SK-N-SH (cell line): ENCODE data around the gene MAML3.

Source experiments
- CHD2 ChIP-seq: fragments of 150-350 bp; IDR thresholded peaks from 2 replicates; pipeline ENCODE4 v1.6.1; 2018; ENCODE audit warnings: low read length; ENCODE audit not compliant: partially characterized antibody
- EP300 ChIP-seq, 2 experiments: IDR thresholded peaks; 2 replicates each; pipeline versions ENCODE4 v1.4.0 to v1.6.1; 2012; ENCODE audit warnings: borderline replicate concordance in 1 of 2, low read depth in 1 of 2, low read length in 1 of 2
- FOXJ3 ChIP-seq: sonication (generic); formaldehyde crosslinking; IDR thresholded peaks from 2 replicates; pipeline ENCODE4 v1.5.1; 2020; ENCODE audit warnings: mild to moderate bottlenecking, missing genetic modification reagents
- FOXM1 ChIP-seq: IDR thresholded peaks from 2 replicates; pipeline ENCODE4 v1.4.0; 2012; ENCODE audit warnings: low read depth, mild to moderate bottlenecking
- JUND ChIP-seq: IDR thresholded peaks from 2 replicates; pipeline ENCODE4 v1.4.0; 2012
- MAX ChIP-seq: IDR thresholded peaks from 2 replicates; pipeline ENCODE4 v1.4.0; 2012; ENCODE audit warnings: low read depth
- NRF1 ChIP-seq: IDR thresholded peaks from 2 replicates; pipeline ENCODE4 v1.6.1; 2012; ENCODE audit warnings: low read depth, mild to moderate bottlenecking, low read length
- POLR2AphosphoS5 ChIP-seq: IDR thresholded peaks from 2 replicates; pipeline ENCODE4 v1.6.1; 2012; ENCODE audit warnings: low read depth, low read length
- RXRA ChIP-seq: IDR thresholded peaks from 2 replicates; pipeline ENCODE4 v1.4.0; 2012; ENCODE audit warnings: low read depth, mild to moderate bottlenecking, borderline replicate concordance
- SIN3A ChIP-seq: IDR thresholded peaks from 2 replicates; pipeline ENCODE4 v1.6.1; 2012; ENCODE audit warnings: low read depth, mild to moderate bottlenecking, low read length, moderate library complexity, borderline replicate concordance
- USF2 ChIP-seq: fragments of 150-350 bp; IDR thresholded peaks from 2 replicates; pipeline ENCODE4 v1.6.1; 2017; ENCODE audit warnings: antibody characterized with exemption, low read length, low read depth, borderline replicate concordance
- YY1 ChIP-seq: IDR thresholded peaks from 2 replicates; pipeline ENCODE4 v1.4.0; 2012; ENCODE audit warnings: low read depth, mild to moderate bottlenecking
- TF ChIP-seq, protein P1 (sequence below): fragments of 200-600 bp; sonication (generic); IDR thresholded peaks from 2 replicates; pipeline ENCODE4 v1.6.1; 2017; ENCODE audit warnings: antibody characterized with exemption, mild to moderate bottlenecking, moderate library complexity
- TF ChIP-seq, protein P2 (sequence below): IDR thresholded peaks from 2 replicates; pipeline ENCODE4 v1.6.1; 2012; ENCODE audit warnings: mild to moderate bottlenecking, low read depth, low read length, moderate library complexity

- TF ChIP-seq, protein P1, sequence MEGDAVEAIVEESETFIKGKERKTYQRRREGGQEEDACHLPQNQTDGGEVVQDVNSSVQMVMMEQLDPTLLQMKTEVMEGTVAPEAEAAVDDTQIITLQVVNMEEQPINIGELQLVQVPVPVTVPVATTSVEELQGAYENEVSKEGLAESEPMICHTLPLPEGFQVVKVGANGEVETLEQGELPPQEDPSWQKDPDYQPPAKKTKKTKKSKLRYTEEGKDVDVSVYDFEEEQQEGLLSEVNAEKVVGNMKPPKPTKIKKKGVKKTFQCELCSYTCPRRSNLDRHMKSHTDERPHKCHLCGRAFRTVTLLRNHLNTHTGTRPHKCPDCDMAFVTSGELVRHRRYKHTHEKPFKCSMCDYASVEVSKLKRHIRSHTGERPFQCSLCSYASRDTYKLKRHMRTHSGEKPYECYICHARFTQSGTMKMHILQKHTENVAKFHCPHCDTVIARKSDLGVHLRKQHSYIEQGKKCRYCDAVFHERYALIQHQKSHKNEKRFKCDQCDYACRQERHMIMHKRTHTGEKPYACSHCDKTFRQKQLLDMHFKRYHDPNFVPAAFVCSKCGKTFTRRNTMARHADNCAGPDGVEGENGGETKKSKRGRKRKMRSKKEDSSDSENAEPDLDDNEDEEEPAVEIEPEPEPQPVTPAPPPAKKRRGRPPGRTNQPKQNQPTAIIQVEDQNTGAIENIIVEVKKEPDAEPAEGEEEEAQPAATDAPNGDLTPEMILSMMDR: no peak
- no peak for TF ChIP-seq YY1
- TF ChIP-seq JUND: no peak
- TF ChIP-seq FOXJ3 (CRISPR knock-in tag): no peak
- TF ChIP-seq POLR2AphosphoS5: no peak
- TF ChIP-seq, protein P2, sequence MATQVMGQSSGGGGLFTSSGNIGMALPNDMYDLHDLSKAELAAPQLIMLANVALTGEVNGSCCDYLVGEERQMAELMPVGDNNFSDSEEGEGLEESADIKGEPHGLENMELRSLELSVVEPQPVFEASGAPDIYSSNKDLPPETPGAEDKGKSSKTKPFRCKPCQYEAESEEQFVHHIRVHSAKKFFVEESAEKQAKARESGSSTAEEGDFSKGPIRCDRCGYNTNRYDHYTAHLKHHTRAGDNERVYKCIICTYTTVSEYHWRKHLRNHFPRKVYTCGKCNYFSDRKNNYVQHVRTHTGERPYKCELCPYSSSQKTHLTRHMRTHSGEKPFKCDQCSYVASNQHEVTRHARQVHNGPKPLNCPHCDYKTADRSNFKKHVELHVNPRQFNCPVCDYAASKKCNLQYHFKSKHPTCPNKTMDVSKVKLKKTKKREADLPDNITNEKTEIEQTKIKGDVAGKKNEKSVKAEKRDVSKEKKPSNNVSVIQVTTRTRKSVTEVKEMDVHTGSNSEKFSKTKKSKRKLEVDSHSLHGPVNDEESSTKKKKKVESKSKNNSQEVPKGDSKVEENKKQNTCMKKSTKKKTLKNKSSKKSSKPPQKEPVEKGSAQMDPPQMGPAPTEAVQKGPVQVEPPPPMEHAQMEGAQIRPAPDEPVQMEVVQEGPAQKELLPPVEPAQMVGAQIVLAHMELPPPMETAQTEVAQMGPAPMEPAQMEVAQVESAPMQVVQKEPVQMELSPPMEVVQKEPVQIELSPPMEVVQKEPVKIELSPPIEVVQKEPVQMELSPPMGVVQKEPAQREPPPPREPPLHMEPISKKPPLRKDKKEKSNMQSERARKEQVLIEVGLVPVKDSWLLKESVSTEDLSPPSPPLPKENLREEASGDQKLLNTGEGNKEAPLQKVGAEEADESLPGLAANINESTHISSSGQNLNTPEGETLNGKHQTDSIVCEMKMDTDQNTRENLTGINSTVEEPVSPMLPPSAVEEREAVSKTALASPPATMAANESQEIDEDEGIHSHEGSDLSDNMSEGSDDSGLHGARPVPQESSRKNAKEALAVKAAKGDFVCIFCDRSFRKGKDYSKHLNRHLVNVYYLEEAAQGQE: no peak
- no peak for TF ChIP-seq CHD2
- no peak for TF ChIP-seq EP300 (IDR thresholded peaks at IDR 0.05; ENCODE audit: borderline replicate concordance in 1 of 2, low read depth in 1 of 2, low read length in 1 of 2)
- no peak for TF ChIP-seq MAX
- TF ChIP-seq RXRA: no peak
- TF ChIP-seq USF2: no peak
- TF ChIP-seq NRF1: no peak
- no peak for TF ChIP-seq FOXM1
- TF ChIP-seq SIN3A: no peak
Measured at GRCh38 chr4:139956507-139957017, 197.4 kb downstream of the MAML3 start.
